Tibial artery (tissue), 4 donors: ENCODE measurements around the gene RAB40C.

ENCODE experiments used
- DNase-seq, 2 donors: peaks; one replicate each; pipeline ENCODE4 v3.0.0-alpha.2; 2019
- H3K27ac ChIP-seq, 2 donors: fragments of 200-600 bp; sonication (generic) in 1 of 2; 1 replicate in 1 of 2; 2 replicates in 1 of 2; pipeline ENCODE4 v1.5.1; 2018 to 2019; ENCODE audit warnings: mild to moderate bottlenecking in 1 of 2
- H3K27me3 ChIP-seq, 2 donors: fragments of 200-600 bp; sonication (generic) in 1 of 2; one replicate each; pipeline versions ENCODE4 v1.5.1 to v1.6.0; 2016 to 2019
- H3K36me3 ChIP-seq, 3 donors: fragments of 200-600 bp; sonication (generic) in 2 of 3; one replicate each; pipeline ENCODE4 v1.5.1; 2016 to 2019; ENCODE audit warnings: mild to moderate bottlenecking in 2 of 3
- H3K4me1 ChIP-seq, 4 donors: fragments of 200-600 bp; sonication (generic) in 2 of 4; 1 replicate in 3 of 4; 2 replicates in 1 of 4; pipeline ENCODE4 v1.5.1; 2016 to 2019
- H3K4me3 ChIP-seq, 2 donors: fragments of 200-600 bp; sonication (generic) in 1 of 2; 1 replicate in 1 of 2; 2 replicates in 1 of 2; pipeline ENCODE4 v1.5.1; 2018 to 2019; ENCODE audit warnings: mild to moderate bottlenecking in 2 of 2
- H3K9me3 ChIP-seq, 3 donors: fragments of 200-600 bp; sonication (generic) in 1 of 3; one replicate each; pipeline ENCODE4 v1.5.1; 2016 to 2019
- intact Hi-C: fragments of 100-400 bp; cut with DNase I; formaldehyde crosslinking; loops from one replicate; pipeline ENCODE4 v1.15.0; 2023; ENCODE audit warnings: low total_unique reads
- TF ChIP-seq, protein P1 (sequence below), 2 experiments: fragments of 200-600 bp in 1 of 2; fragments of 450-650 bp in 1 of 2; IDR thresholded peaks; one replicate each; pipeline ENCODE4 v1.5.1; 2017 to 2019; ENCODE audit warnings: antibody characterized with exemption in 2 of 2, mild to moderate bottlenecking in 1 of 2, moderate library complexity in 1 of 2

The RAB40C gene

DNA sequence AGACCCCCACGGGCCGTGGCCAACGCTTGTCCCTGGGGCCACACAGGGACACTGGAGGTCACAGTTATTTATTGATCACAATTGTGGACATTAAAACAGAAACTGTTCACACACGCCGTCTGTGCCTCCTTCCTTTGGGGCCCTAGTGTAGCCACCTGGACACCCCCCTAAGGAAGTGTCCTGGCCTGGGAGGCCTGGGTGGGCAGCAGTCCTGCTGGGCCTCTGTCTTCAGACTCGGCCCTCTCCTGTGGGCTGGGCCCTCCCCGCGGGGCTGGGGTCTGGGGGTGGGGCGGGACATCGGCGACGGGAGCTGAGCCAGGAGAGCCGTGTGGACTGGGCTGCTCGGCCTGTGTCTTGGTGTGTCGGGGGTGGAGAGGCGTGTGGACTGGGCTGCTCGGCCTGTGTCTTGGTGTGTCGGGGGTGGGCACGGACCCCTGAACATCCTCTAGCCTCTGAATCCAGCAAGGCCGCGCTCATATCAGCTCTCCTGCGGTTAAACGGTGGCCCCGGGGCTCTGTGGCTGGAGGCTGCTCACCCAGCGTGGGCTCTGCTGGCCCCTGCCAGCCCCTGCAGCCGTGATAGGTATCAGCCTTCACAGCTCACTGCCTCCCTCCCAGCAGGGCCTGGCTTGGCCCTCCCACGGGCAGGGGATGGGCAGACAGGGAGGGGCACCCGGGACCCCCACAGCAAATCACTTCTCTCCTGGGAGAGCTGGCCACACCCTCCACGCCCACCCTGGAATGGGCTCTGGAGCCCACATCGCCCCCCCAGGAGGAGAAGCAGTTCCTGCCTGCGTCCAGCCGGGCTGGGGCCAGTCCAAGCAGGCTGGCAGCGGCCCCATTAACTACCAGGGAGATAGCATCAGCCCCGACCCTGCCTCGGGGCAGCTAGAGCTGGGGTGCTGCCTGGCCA is 24.2 kb upstream of the RAB40C start:
- H3K27ac ChIP-seq, result no peak overlapping the region
- H3K36me3 ChIP-seq, result no peaks in the 10 kb centered on the region
- DNase-seq, result no peak
- H3K27me3 ChIP-seq, result peaks cover 0 to 49% of the 10 kb centered on the region in 2 donors
- no peak overlapping the region for H3K4me3 ChIP-seq
- H3K4me1 ChIP-seq, result peaks cover 0 to 42% (median 27%) of the 10 kb centered on the region in 4 donors
- intact Hi-C loops, result no loop called here
- H3K9me3 ChIP-seq, result no peaks in the 10 kb centered on the region
- TF ChIP-seq, protein P1, sequence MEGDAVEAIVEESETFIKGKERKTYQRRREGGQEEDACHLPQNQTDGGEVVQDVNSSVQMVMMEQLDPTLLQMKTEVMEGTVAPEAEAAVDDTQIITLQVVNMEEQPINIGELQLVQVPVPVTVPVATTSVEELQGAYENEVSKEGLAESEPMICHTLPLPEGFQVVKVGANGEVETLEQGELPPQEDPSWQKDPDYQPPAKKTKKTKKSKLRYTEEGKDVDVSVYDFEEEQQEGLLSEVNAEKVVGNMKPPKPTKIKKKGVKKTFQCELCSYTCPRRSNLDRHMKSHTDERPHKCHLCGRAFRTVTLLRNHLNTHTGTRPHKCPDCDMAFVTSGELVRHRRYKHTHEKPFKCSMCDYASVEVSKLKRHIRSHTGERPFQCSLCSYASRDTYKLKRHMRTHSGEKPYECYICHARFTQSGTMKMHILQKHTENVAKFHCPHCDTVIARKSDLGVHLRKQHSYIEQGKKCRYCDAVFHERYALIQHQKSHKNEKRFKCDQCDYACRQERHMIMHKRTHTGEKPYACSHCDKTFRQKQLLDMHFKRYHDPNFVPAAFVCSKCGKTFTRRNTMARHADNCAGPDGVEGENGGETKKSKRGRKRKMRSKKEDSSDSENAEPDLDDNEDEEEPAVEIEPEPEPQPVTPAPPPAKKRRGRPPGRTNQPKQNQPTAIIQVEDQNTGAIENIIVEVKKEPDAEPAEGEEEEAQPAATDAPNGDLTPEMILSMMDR (IDR thresholded peaks at IDR 0.05), result no peak

DNA sequence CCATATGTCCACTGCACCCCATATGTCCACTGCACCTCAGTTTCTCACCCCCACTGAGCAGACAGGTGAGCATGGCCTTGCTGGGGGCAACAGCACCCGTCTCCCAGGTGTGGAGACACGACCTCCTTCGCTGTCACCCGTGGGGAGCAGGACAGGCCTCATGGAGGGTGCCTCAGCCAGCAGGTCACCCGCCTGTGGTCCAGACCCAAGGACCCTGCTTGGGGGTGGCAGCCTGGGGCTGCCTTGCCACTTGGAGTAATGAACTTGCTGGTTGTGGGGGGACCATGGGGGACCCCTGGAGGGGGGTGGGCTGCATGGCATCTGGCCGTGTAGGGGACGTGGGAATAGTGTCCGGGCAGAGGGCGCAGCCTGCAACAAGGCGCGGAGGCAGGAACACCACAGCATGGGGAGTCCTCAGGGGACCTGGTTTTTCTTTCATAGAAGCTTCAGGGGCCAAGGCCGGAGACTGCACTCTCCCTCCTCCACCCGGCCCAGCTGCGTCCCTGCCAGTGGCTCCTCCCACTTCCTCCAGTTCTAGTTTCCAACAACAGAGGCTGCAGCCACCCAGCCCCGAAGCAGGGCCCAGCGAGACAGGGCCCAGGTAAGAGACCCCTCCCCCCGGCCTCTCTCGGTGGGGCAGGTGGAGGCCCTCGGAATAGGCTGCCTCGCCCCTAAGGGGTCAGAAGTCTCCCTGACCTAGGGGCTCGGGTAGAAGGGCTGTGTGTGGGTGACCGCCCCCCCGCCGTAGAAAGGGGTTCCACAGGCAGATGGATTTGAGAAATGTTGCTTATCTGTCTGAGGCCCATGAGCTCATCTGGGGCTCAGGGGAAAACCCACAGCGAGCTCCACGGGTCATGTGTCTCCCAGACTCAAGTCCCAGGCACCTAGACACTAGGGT is 23.1 kb upstream of the RAB40C start, which contains the start of gene NHLRC4:
Gene NHLRC4, plus strand, starts transcription at position 531 of the 898 bp plus-strand sequence. CDS start 1,043 bp downstream, outside the sequence.
- peaks cover 0 to 44% (median 30%) of the 10 kb centered on the region in 4 donors for H3K4me1 ChIP-seq

DNA sequence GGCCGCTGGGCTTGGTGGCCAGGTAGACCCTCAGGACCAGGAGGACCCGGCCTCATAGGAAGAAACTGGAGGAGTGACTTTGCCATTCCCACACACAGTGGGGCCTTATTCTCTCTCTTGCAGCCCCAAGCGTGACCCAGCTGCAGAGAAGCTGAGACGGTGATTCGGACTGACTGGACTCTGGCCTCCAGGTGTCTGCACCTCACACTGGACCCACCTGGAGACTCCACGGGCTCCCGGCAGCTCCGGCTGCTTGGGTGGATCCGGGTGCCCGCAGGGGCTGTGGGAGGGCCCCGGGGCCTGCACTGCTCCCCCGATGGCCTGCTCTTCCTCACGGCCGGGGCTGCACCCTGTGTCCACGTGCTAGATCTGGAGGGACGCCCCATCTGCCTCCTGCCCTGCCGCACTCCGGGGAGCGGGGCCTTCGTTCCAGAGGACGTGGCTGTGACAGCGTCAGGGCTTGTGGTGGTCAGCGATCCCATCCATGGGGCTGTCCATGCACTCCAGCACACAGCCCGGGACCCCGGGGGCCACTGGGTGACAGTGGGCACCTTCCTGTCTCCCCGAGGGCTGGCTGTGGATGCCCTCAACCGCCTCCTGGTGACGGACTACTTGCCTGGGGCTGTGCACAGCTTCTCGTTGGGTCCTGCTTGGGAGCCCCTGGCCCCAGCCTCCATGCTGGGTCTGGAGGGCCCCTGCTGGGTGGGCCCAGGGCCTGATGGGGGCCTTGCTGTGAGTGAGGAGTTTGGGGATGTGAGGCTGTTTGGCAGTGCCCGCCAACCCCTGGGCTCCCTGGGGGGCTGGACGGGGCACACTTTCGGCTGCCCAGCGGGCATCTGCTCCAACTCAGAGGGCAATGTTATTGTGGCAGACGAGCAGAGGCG is 22.3 kb upstream of the RAB40C start:
- Histone ChIP-seq H3K9me3 (no peaks in the 10 kb centered on the region), H3K27ac (no peak overlapping the region), H3K36me3 (peaks cover 0 to 7% (median 0%) of the 10 kb centered on the region in 3 donors), H3K4me3 (peak overlapping the region; percentile 10 to 22), H3K4me1 (peaks cover 0 to 50% (median 30%) of the 10 kb centered on the region in 4 donors), H3K27me3 (peaks cover 0 to 32% of the 10 kb centered on the region in 2 donors)
- DNase-seq, result no peak
- intact Hi-C loops, result no loop called here
- TF ChIP-seq, protein P1 (IDR thresholded peaks at IDR 0.05), result no peak

More for the DNA sequence above, 23.1 kb upstream of the RAB40C start, which contains the start of gene NHLRC4:
- Histone ChIP-seq H3K27ac (no peak within 1 kb of the TSS), H3K27me3 (peaks cover 0 to 39% of the 10 kb centered on the region in 2 donors), H3K4me3 (peak within 1 kb of the TSS; percentile 10 to 22), H3K36me3 (no peaks in the 10 kb centered on the region), H3K9me3 (no peaks in the 10 kb centered on the region)
- TF ChIP-seq, protein P1 (IDR thresholded peaks at IDR 0.05), result no peak
- intact Hi-C loops, result no loop called here
- peak; percentile 61 to 79 for DNase-seq

DNA sequence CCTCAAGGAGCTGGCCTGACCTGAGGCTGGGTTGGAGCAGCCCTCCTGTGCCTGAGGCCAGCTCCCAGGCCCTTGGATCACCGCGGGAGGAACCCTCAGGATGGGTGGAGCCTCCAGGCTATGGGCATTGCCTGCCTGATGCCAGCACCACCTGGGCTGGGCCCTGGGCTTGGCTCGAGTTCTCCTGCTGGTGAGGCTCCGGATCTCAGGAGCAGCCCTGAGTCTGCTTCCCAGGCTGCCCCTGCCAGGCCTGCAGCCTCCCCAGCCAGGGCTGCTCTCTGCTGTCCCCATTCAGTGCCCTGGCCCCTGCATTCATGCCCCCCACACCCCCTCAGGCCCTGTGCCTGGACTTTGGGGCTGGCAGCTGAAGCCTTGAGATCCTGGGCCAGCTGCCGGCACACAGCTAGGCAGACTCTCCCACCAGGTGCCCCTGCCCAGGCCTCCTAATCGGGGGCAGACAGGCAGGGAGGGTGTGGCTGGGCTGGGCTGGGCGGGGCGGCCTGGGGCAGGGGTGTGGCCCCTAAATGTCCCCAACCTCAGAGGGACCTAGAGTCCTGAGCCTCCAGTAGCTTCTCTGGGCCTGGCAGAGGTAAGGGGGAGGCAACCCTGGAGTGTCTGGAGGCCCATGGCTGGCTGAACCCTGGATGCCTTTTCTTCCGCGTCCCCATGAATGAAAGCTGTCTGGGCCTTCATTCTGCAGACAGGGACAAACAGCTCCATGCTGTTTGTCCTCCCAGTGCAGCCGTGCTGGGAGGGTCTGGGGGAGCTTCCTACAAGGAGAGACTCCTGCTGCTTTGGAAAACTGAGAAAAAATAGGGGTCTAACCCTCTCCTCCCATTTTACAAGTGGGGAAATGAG is 21.2 kb upstream of the RAB40C start:
- Histone ChIP-seq H3K4me1 (peaks cover 0 to 50% (median 30%) of the 10 kb centered on the region in 4 donors), H3K27ac (peak overlapping the region in 1 of 2 donors; percentile 75), H3K9me3 (no peaks in the 10 kb centered on the region), H3K4me3 (peak overlapping the region; percentile 84 to 92), H3K27me3 (peaks cover 0 to 25% of the 10 kb centered on the region in 2 donors), H3K36me3 (peaks cover 0 to 8% (median 0%) of the 10 kb centered on the region in 3 donors)
- DNase-seq, result no peak
- TF ChIP-seq, protein P1 (IDR thresholded peaks at IDR 0.05), result no peak
- intact Hi-C loops, result no loop called here
